Amniotic stem cell (primary cell): Measurements from ENCODE around the gene JKAMP.
"Not testable (repeated sequence)": the region's sequence is repeated elsewhere in the genome, so short reads cannot be mapped to it uniquely, and the experiment has no call there.

Experiments
- DNase-seq: peaks from one replicate; lab custom pipeline; 2025; lab: John Stamatoyannopoulos, UW

Gene JKAMP, protein sequence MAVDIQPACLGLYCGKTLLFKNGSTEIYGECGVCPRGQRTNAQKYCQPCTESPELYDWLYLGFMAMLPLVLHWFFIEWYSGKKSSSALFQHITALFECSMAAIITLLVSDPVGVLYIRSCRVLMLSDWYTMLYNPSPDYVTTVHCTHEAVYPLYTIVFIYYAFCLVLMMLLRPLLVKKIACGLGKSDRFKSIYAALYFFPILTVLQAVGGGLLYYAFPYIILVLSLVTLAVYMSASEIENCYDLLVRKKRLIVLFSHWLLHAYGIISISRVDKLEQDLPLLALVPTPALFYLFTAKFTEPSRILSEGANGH

DNA sequence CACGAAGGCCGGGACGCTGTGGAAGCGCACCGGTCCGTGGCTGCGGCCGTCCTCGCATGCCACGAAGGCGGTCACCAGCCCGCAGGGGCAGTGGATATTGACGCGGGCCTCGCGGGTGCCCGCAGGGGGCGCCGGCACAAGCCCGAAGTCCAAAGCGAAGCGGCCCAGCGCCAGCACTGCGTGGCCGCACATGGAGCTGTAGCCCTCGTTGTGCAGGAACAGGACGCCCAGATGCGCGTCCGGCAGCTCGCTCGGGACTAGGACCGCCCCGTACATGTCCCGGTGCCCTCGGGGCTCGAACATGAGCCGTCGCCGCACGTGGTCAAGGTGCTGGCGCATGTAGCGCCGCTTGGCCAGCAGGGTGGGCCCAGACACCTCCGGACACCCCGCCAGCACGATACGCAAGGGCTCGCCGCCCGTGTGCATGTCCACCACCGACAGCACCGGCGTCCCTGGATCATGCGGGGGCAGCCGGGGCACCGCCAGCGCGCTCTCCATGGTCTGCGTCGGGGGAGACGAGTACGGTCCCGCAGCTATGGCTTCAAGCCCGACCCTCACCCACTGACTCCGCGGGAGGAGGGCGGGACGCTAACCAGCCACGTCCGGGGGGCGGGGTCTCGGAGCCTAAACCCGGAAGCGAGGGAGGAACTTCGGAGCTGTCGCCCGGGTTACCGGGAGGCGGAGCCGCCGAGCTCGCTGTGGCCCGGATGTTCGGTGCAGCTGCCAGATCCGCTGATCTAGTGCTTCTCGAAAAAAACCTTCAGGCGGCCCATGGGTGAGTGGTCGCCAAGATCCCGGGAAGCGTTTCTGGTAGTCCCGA is at the start of gene JKAMP, which contains the start of gene L3HYPDH:
Gene JKAMP (plus strand): TSS at position 699 of the 820 bp plus-strand sequence. CDS start 73 bp downstream, at position 772.
Gene L3HYPDH (minus strand): TSS at position 590 of the 820 bp plus-strand sequence. CDS start 92 bp downstream, at position 498.
- peak; percentile 96 for DNase-seq

DNA sequence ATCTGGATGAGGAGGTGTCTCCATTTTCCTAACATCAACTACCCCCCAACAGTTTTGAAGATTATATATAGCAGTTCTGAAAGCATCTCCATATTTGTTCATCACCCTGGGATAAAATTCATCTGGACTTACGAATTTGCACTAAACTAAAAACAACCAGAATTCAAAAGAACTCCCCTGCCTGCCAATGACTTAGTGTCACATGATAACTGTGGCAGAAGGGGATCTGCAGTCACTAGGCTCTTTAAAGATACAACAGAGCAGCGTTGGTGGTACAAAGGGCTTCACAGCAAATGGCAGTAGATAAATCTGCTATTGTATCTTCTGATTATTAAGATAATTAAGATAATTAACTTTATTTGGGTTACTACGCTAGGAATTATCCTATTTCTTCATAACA is 49.2 kb upstream of the JKAMP start:
- no peak for DNase-seq

DNA sequence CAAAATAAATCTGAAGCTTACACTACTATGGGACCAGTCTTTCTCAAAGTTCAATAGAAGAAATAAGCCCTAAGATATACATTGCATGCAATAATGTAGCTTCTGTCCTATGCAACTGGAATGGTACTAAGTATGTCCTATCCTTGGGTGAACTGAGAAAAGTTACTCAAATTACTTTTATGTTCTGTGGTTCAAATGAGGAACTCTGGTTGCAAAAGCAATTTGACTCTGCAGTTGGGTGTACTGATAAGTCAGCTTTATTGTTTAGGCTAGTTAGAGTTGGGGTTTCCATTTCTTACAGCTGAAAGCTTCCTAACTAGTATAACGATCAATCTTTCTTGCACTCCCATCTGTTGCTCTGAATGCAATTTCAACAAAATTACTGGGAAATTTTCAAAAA is 48.3 kb upstream of the JKAMP start:
- no peak for DNase-seq

DNA sequence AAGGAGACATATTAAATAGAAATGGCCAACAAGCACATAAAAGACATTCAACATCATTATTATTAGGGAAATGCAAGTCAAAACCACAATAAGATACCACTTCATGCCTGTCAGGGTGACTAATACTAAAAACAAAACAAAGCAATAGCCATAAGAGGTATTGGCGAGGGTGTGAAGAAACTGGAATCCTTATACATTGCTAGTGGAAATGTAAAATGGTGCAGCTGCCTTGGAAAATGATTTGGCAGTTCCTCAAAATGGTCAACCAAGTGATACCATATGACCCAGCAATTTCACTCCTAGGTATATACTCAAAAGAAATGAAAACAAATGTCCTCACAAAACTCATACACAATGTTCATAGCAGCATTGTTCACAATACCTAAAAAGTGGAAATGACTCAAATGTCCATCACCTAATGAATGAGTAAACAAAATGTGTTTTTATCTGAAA is 46.1 kb upstream of the JKAMP start:
- no peak for DNase-seq

DNA sequence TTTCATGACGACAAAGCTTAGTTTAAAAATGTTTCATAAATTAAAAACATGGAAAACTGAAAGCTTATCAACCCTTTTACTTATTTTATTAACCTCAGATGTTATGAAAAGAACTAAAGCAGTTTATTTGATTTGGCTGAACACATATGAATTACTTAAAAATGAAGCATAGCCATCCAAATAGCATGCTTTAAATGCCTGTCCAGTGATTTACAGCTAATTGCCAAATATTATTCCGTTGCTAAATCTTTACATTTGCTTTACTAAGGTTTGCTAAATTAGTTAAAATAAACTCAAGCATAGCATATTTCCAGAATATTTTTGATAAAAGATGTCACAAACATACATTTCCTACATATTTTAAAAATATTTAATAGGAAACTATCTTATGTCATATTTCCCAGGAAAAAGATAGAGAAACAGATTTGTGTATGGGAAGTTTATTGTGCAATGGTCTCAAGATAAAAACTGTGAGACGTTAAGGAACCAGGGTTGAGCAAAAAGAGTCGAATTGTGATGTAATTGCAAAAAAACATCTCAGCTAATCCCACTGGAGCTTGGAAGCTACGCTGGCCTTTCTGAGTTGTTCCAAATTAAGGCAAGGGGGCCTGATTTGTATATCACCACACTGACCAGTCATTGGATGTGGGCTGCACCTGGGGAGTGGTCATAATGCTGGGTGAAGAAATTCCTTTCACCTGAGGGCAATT is 44.9 kb upstream of the JKAMP start:
- no peak for DNase-seq

DNA sequence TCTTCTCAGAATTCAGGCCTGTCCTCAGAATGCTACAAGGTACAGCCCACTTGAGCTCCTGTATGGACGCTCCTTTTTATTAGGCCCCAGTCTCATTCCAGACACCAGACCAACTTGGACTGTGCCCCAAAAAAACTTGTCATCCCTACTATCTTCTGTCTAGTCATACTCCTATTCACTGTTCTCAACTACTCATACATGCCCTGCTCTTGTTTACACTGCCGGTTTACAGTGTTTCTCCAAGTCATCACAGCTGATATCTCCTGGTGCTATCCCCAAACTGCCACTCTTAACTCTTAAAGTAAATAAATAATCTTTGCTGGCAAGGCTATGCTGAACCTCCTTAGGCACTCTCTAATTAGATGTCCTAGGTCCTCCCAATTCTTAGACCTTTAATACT is 35.6 kb upstream of the JKAMP start:
- not testable (repeated sequence) for DNase-seq

DNA sequence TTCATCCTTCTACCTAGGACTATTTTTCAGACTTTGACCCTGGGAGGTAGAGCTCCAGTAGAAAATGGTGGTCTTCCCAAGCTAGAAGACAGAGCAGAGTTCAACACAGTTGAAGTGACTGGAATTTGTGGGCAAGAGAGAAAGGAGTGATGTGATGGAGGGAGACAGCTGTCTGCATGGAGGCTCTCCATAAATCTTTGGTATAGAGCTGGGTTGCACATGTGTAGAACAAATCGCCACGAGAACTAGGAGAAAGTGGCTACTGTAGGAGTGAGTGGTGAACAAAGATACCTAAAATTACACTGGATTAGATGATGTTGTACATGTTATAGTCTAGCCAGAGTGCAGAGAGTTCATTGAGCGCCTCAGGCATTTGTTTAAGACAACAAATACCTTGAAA is 33.6 kb upstream of the JKAMP start:
- DNase-seq = no peak

DNA sequence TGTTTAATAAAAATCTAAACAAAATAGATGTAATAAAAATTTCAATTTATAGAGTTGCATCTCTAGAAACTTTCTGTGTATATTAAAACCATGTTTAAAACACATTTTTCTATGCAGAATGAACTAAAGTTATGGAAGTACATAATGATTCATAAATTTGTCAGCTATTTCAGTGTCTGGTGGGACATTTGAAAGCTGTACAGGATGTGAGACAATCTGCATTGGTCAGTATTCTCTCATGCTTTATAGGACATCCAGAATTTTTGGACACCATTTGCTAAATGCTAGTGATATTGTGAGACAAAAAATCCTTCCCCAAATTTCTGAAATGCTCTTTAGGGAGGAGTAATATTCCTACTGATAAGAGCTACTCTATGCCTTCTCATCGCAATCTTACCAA is 32.5 kb upstream of the JKAMP start:
- DNase-seq = no peak

DNA sequence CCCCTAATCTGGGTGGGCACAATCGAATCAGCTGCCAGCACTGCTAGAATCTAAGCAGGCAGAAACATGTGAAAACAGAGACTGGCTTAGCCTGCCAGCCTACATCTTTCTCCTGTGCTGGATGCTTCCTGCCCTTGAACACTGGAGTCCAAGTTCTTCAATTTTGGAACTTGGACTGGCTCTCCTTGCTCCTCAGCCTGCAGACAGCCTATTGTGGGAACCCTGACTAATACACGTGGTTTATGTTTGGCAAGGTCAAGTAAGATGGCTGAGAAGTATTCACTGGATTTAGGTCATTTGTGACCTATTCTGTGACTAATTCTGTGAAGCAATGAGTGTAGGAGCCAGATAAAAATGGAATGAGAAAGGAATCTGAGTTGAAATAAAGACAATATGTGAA is 30.2 kb upstream of the JKAMP start:
- peak; percentile 83 for DNase-seq

DNA sequence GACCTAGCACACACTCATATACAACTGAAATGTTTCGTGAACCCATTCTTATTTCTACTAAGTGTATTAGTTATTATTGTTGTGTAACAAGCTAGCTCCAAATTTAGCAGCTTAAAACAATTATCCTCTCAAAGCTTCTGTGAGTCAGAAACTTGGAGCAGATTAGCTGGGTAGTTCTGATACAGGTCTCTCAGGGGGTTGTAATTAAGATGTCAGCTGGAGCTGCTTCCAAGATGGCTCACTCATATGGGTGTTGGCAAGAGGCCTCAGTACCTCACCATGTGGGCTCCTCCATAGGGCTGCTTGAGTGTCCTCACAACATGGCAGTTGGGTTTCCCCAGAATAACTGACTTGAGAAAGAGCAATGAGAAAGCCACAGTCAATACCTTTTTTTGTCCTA is 28.9 kb upstream of the JKAMP start:
- DNase-seq = no peak

DNA sequence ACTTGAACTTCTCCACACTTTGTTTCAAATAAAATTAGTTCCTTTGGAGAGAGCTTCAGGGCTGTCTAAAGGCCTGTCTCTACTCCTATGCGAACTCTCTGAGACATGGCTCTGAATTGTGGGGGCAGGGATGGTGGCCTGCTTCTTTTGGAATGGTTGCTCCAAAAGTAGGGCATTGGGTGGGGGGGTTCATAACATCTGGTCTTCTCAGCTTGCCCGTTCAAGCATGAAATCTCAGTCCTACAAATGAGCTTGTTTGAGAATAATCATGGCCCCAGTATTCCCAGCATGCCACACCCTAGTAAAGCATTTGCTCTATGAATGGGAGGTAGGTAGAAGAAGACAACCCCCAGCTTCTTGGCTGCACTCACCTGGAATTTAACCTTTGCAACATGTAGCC is 25.8 kb upstream of the JKAMP start:
- DNase-seq = no peak

DNA sequence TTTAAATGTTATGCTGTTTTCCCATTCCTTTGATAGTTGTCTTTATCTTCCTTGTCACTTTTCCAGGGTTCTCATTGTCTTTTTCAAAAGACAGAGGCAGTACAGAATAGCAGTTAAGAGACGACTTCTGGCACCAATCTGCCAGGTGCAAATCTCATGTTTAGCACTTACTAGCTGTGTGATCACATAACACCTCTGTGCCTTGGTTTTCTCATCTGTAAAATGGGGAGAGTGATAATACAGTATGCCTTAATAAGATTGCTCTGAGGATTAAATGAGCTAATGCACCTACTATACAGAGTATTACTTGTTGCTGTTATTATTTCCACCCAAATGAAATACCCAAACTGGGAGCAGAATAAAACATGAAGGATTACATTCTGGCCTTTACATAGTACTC is 23.9 kb upstream of the JKAMP start:
- DNase-seq = no peak

DNA sequence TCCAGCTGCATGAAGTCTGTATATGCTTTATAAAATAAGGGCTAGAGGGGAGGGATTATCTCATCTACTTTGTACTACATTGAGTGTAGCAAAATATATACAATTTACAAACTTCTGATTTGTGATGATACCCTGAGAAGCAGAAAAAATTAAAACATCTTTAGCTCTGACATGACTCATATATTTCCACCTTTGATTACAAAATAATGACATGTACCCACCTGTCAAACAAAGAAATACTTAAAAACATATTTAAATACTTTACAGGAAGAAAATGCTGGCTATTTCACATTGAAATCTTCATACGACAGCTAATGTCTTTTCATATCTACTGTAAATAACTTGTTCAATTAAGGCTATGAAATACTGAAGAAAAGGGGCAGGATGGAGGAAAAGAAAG is 22.4 kb upstream of the JKAMP start:
- no peak for DNase-seq

DNA sequence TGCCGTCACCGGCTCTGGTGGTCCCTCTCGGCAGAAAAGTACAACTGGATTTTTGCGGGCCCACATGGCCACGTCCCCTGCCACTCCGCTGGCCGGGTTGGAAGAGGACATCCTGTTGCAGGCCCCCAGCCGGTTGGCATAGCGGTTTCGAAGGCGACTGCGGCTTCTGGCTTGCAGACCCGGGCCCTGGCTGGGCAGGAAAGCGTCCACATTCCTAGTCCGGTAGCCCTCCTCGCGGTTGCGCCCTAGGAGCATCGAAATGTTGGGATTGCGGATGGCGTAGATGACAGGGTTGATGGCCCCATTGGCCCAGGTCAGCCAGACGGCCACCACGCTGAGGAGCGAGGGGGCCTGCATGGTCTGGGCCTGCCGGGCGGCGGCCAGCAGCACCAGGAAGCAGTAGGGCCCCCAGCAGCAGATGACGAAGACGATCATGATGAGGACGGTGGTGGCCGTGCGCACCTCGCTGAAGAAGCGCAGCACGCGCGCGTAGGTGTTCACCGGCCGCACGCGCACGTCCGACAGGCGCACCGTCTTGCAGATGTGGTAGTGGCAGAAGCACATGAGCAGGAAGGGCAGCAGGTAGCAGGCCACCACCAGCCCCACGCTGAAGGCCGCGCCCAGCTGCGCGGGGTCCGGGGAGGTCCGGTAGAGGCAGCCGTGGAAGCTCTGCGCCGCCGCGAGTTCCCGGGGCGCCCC is 20.4 kb upstream of the JKAMP start:
- DNase-seq = no peak

DNA sequence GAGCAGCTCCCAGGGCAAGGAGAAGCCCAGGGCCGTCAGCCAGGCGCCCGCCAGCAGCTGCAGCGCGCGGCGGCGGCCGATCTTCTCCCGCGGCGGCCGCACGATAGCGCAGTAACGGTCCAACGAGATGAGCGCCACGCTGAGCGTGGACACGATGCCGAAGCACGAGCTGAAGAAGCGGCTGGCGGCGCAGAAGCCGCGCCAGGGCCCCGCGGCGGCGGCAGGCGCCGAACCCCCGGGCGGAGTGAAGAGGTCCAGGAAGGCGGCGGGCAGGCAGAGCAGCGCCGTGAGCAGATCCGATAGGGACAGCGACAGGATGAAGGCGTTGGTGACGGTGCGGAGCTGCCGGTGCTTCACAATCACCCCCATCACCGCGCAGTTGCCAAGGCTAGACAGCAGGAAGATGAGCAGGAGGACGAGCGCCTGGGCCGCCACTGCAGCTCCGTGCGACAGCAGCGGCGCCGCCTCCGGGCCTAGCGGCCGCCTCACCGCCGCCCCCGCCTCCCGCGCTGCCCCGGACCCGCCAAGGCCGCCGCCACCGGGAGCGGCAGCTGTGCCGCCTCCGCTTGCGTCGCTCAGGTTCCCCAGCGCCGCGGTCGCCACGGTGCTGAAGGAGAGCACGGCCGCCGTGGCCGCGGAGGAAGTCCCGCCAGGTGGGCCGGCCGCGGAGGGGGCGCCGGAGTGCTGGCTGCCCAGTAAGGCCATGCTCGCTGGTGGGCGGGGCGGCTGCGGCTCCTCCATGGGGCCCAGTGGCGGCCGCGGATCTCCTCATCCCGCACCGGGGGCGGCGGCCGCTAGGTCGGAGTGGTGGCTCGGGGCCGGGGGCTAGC is 19.6 kb upstream of the JKAMP start:
- DNase-seq = peak; percentile 30

DNA sequence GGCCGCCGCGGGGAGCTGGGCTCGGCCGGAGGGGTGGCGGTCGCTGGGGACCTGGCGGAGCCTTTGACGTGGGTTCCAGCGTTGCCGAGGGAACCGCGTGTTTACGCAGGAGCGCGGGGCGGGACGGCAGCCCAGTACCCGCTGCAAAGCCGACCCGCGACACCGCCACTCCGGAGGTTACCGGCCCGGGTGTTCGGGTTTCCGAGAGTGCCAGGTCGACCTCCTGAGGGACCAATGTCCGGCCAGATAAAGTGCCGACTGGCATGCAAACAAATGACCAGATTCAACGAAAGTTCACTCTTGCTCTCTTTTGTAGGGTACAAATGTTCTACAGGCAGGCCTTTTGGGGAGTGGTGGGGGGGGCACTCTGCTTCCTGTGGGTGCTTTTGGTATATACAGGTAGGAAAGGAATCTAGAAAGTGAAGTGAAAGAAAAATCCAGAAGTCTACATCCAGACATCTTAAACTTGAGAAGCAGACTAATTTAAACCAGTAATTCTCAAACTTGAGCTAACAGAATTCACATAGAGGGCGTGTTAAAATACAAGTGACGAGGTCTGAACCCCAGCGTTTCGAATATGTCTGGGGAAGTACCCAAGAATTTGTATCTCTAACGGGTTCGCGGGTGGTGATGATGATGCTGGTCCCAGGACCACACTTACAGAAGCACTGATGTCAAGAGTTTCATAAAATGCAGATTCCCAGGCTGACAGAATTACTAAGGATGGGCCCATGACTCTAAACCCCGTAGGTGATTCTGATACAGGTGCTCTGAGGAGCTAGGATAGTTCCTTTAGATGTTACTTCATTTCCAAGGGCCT is 18.8 kb upstream of the JKAMP start, which contains the start of gene GPR135:
Gene GPR135 (minus strand): TSS at position 65 of the 820 bp plus-strand sequence. CDS start 154 bp downstream, outside the sequence.
- DNase-seq = no peak

DNA sequence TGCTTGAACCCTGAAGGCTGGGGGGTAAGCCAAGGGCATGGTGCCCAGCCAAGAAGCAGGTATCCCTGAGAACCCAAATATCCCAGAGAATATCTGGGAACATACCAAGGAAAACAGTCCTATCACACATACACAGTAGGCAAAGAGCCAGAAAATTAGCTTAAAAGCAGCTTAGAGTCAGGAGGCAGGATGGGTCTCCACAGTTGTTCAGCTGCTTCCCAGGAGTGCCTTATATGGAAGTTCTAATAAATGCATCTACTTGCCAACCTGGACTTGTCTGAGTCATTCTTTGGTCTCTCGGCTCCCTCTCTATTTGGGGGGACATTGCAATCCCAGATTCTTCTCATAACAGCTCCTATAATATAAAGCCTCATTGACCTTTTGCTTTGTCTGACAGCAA is 10.1 kb upstream of the JKAMP start:
- DNase-seq = no peak

DNA sequence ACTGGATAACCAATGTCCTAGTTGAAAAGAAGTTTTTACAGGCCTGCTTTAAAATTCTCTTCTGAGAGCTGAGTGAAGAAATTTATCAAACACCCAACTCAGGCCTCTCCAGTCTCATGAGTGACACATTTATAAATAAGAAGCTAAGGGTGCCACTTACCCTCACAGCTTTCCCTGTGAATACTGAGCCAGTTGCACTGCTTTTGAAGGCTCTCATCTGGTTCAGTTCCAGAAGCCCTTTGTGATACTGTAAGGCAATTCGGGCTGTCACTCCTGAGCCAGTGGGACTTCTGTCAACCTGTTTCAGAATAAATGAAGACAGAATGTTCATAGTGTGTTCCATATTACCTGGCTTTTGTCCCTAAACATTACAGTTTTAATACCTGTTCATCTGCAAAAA is 8.6 kb upstream of the JKAMP start:
- DNase-seq = no peak

DNA sequence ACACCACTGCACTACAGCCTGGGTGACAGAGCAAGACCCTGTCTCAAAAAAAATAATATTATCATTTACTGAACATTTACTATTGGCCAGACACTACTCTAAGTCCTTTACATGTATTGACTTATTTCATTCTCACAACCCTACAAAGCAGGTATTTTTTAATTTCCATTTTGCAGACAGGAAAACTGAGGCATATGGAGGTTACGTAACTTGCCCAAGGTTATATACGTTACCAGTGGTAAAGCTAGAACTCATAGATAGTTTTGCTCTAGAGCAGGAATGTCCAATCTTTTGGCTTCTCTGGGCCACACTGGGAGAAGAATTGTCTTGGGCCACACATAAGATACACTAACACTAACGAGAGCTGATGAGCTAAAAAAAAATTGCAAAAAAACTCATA is 5.8 kb upstream of the JKAMP start:
- no peak for DNase-seq

DNA sequence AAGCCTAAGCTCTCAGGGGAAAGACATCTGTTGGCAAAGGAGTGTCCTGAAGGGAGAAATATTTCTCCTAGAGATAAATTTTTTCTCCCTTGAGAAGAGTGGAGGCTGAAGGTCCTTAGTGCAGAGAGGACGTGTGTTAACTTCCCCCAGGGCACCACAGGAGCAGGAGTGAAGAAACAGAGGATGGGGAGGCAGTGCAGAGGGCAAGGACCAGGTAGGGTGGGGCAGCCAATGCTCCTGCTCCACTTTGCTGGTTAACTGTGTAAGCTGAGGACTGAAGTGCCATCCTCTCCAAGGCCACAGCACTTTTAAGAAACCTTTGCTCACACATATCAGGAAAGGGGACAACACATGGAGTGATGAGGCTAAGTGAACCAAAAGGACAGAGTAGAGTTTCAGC is 4.2 kb upstream of the JKAMP start:
- no peak for DNase-seq
